C4-2B (cell line): ENCODE results near the gene KIAA0586.

Experiments
- ZFX ChIP-seq: fragments of 450-650 bp; IDR thresholded peaks from 2 replicates; pipeline ENCODE4 v1.6.1; 2017
- TF ChIP-seq, protein P1 (sequence below): fragments of 450-650 bp; conservative IDR thresholded peaks from 2 replicates; pipeline ENCODE4 v1.5.1; 2017; ENCODE audit warnings: mild to moderate bottlenecking

DNA sequence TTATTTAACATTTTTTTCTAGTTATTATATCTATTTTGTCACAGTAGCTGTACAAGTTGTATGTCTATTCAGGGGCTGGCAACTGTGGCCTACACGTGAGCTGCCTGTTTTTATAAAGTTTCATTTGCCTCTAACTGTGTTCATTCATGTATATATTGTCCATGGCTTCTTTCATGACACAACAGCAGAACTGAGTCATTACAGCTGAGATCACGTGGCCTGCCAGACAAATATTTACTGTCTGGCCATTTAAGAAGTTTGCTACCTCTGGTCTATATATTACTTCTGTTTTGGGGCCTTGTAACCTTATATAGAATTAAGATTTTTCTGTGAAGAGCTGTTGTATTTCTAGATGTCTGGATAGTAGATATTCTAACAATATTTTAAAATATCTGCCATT is 37.9 kb downstream of the KIAA0586 start:
- TF ChIP-seq, protein P1, sequence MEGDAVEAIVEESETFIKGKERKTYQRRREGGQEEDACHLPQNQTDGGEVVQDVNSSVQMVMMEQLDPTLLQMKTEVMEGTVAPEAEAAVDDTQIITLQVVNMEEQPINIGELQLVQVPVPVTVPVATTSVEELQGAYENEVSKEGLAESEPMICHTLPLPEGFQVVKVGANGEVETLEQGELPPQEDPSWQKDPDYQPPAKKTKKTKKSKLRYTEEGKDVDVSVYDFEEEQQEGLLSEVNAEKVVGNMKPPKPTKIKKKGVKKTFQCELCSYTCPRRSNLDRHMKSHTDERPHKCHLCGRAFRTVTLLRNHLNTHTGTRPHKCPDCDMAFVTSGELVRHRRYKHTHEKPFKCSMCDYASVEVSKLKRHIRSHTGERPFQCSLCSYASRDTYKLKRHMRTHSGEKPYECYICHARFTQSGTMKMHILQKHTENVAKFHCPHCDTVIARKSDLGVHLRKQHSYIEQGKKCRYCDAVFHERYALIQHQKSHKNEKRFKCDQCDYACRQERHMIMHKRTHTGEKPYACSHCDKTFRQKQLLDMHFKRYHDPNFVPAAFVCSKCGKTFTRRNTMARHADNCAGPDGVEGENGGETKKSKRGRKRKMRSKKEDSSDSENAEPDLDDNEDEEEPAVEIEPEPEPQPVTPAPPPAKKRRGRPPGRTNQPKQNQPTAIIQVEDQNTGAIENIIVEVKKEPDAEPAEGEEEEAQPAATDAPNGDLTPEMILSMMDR: no peak
- TF ChIP-seq ZFX: no peak
